Activated naive CD4-positive, alpha-beta T cell treated with anti-CD3 and anti-CD28 coated beads, Interleukin-2, amount 50 U/mL, for 24 hours (primary cell): ENCODE results near the gene PLA2G2E.

Experiments used
- H3K27ac Mint-ChIP-seq: one replicate; pipeline ENCODE4 v1.8.0; 2021; ENCODE audit warnings: mild to moderate bottlenecking, mixed read lengths
- H3K27me3 Mint-ChIP-seq: one replicate; pipeline ENCODE4 v1.8.0; 2021; ENCODE audit warnings: mixed read lengths
- H3K36me3 Mint-ChIP-seq: one replicate; pipeline ENCODE4 v1.8.0; 2021; ENCODE audit warnings: mixed read lengths
- H3K4me1 Mint-ChIP-seq: one replicate; pipeline ENCODE4 v1.8.0; 2021; ENCODE audit warnings: mixed read lengths
- H3K4me3 Mint-ChIP-seq: one replicate; pipeline ENCODE4 v1.8.0; 2021; ENCODE audit warnings: mild to moderate bottlenecking, mixed read lengths
- H3K9me3 Mint-ChIP-seq: one replicate; pipeline ENCODE4 v1.8.0; 2021; ENCODE audit warnings: mixed read lengths

The PLA2G2E gene

GRCh38 chr1:19923137-19923952 is at the start of gene PLA2G2E:
Gene PLA2G2E, minus strand, starts transcription at chr1:19923617. Its CDS starts 58 bp downstream, at chr1:19923559.
- Mint-ChIP-seq H3K27me3 (no peaks in the 10 kb centered on the region), H3K36me3 (no peaks in the 10 kb centered on the region), H3K4me1 (no peaks in the 10 kb centered on the region), H3K9me3 (no peaks in the 10 kb centered on the region), H3K27ac (no peak within 1 kb of the TSS), H3K4me3 (no peak within 1 kb of the TSS)

- Mint-ChIP-seq H3K27ac (no peak overlapping the region), H3K27me3 (peaks cover 14% of the 10 kb centered on the region), H3K4me1 (no peaks in the 10 kb centered on the region), H3K36me3 (no peaks in the 10 kb centered on the region), H3K4me3 (no peak overlapping the region), H3K9me3 (no peaks in the 10 kb centered on the region)
Observed at GRCh38 chr1:19971664-19972063, 48.2 kb upstream of the PLA2G2E start.

- Mint-ChIP-seq H3K4me3 (no peak overlapping the region), H3K27ac (no peak overlapping the region), H3K36me3 (no peaks in the 10 kb centered on the region), H3K9me3 (no peaks in the 10 kb centered on the region), H3K4me1 (no peaks in the 10 kb centered on the region), H3K27me3 (peaks cover 9% of the 10 kb centered on the region)
Observed at GRCh38 chr1:19969898-19970660, 46.7 kb upstream of the PLA2G2E start.

GRCh38 chr1:19967808-19968207 is 44.4 kb upstream of the PLA2G2E start:
- H3K36me3 Mint-ChIP-seq, result no peaks in the 10 kb centered on the region
- H3K4me3 Mint-ChIP-seq, result no peak overlapping the region
- no peak overlapping the region for H3K27ac Mint-ChIP-seq
- H3K4me1 Mint-ChIP-seq, result no peaks in the 10 kb centered on the region
- no peaks in the 10 kb centered on the region for H3K9me3 Mint-ChIP-seq
- peaks cover 15% of the 10 kb centered on the region for H3K27me3 Mint-ChIP-seq

- H3K36me3 Mint-ChIP-seq, result no peaks in the 10 kb centered on the region
- H3K27me3 Mint-ChIP-seq, result peaks cover 18% of the 10 kb centered on the region
- H3K4me3 Mint-ChIP-seq, result no peak overlapping the region
- no peak overlapping the region for H3K27ac Mint-ChIP-seq
- no peaks in the 10 kb centered on the region for H3K4me1 Mint-ChIP-seq
- H3K9me3 Mint-ChIP-seq, result no peaks in the 10 kb centered on the region
Observed at GRCh38 chr1:19964542-19964941, 41.1 kb upstream of the PLA2G2E start.

- no peak overlapping the region for H3K27ac Mint-ChIP-seq
- no peaks in the 10 kb centered on the region for H3K36me3 Mint-ChIP-seq
- H3K4me1 Mint-ChIP-seq, result no peaks in the 10 kb centered on the region
- H3K27me3 Mint-ChIP-seq, result peaks cover 18% of the 10 kb centered on the region
- no peaks in the 10 kb centered on the region for H3K9me3 Mint-ChIP-seq
- H3K4me3 Mint-ChIP-seq, result no peak overlapping the region
Observed at GRCh38 chr1:19963636-19964035, 40.2 kb upstream of the PLA2G2E start.

GRCh38 chr1:19960591-19960990 is 37.2 kb upstream of the PLA2G2E start:
- no peaks in the 10 kb centered on the region for H3K36me3 Mint-ChIP-seq
- peaks cover 19% of the 10 kb centered on the region for H3K27me3 Mint-ChIP-seq
- no peaks in the 10 kb centered on the region for H3K4me1 Mint-ChIP-seq
- H3K4me3 Mint-ChIP-seq, result no peak overlapping the region
- H3K27ac Mint-ChIP-seq, result no peak overlapping the region
- no peaks in the 10 kb centered on the region for H3K9me3 Mint-ChIP-seq

- Mint-ChIP-seq H3K4me1 (no peaks in the 10 kb centered on the region), H3K4me3 (no peak overlapping the region), H3K9me3 (no peaks in the 10 kb centered on the region), H3K36me3 (no peaks in the 10 kb centered on the region), H3K27me3 (peaks cover 21% of the 10 kb centered on the region), H3K27ac (no peak overlapping the region)
Observed at GRCh38 chr1:19957779-19958178, 34.4 kb upstream of the PLA2G2E start.

- H3K9me3 Mint-ChIP-seq, result no peaks in the 10 kb centered on the region
Observed at GRCh38 chr1:19955534-19956170, 32.2 kb upstream of the PLA2G2E start.

GRCh38 chr1:19954059-19954458 is 30.6 kb upstream of the PLA2G2E start:
- Mint-ChIP-seq H3K4me3 (no peak overlapping the region), H3K27me3 (peaks cover 16% of the 10 kb centered on the region)

More at GRCh38 chr1:19955534-19956170, 32.2 kb upstream of the PLA2G2E start:
- Mint-ChIP-seq H3K36me3 (no peaks in the 10 kb centered on the region), H3K4me3 (no peak overlapping the region), H3K27ac (no peak overlapping the region), H3K27me3 (peaks cover 14% of the 10 kb centered on the region), H3K4me1 (no peaks in the 10 kb centered on the region)

GRCh38 chr1:19949016-19949415 is 25.6 kb upstream of the PLA2G2E start:
- Mint-ChIP-seq H3K27ac (no peak overlapping the region), H3K36me3 (no peaks in the 10 kb centered on the region), H3K4me1 (no peaks in the 10 kb centered on the region), H3K27me3 (peaks cover 11% of the 10 kb centered on the region), H3K4me3 (no peak overlapping the region), H3K9me3 (no peaks in the 10 kb centered on the region)

More at GRCh38 chr1:19954059-19954458, 30.6 kb upstream of the PLA2G2E start:
- Mint-ChIP-seq H3K4me1 (no peaks in the 10 kb centered on the region), H3K36me3 (no peaks in the 10 kb centered on the region), H3K9me3 (no peaks in the 10 kb centered on the region), H3K27ac (no peak overlapping the region)

GRCh38 chr1:19946971-19947370 is 23.6 kb upstream of the PLA2G2E start:
- no peak overlapping the region for H3K27ac Mint-ChIP-seq
- H3K4me3 Mint-ChIP-seq, result no peak overlapping the region
- H3K4me1 Mint-ChIP-seq, result no peaks in the 10 kb centered on the region
- H3K9me3 Mint-ChIP-seq, result no peaks in the 10 kb centered on the region
- H3K27me3 Mint-ChIP-seq, result peaks cover 6% of the 10 kb centered on the region
- no peaks in the 10 kb centered on the region for H3K36me3 Mint-ChIP-seq

GRCh38 chr1:19946331-19946751 is 22.9 kb upstream of the PLA2G2E start:
- Mint-ChIP-seq H3K9me3 (no peaks in the 10 kb centered on the region), H3K27me3 (peaks cover 6% of the 10 kb centered on the region), H3K4me1 (no peaks in the 10 kb centered on the region), H3K36me3 (no peaks in the 10 kb centered on the region), H3K27ac (no peak overlapping the region), H3K4me3 (no peak overlapping the region)

GRCh38 chr1:19945914-19946313 is 22.5 kb upstream of the PLA2G2E start:
- H3K36me3 Mint-ChIP-seq, result no peaks in the 10 kb centered on the region
- H3K4me3 Mint-ChIP-seq, result no peak overlapping the region
- no peaks in the 10 kb centered on the region for H3K4me1 Mint-ChIP-seq
- H3K27ac Mint-ChIP-seq, result no peak overlapping the region
- no peaks in the 10 kb centered on the region for H3K9me3 Mint-ChIP-seq
- peaks cover 6% of the 10 kb centered on the region for H3K27me3 Mint-ChIP-seq

- H3K27me3 Mint-ChIP-seq, result no peaks in the 10 kb centered on the region
- no peak overlapping the region for H3K27ac Mint-ChIP-seq
- no peak overlapping the region for H3K4me3 Mint-ChIP-seq
- no peaks in the 10 kb centered on the region for H3K9me3 Mint-ChIP-seq
- no peaks in the 10 kb centered on the region for H3K4me1 Mint-ChIP-seq
- H3K36me3 Mint-ChIP-seq, result no peaks in the 10 kb centered on the region
Observed at GRCh38 chr1:19942657-19943056, 19.2 kb upstream of the PLA2G2E start.

GRCh38 chr1:19942088-19942487 is 18.7 kb upstream of the PLA2G2E start:
- H3K27ac Mint-ChIP-seq, result no peak overlapping the region
- no peaks in the 10 kb centered on the region for H3K9me3 Mint-ChIP-seq
- no peak overlapping the region for H3K4me3 Mint-ChIP-seq
- no peaks in the 10 kb centered on the region for H3K27me3 Mint-ChIP-seq
- no peaks in the 10 kb centered on the region for H3K36me3 Mint-ChIP-seq
- no peaks in the 10 kb centered on the region for H3K4me1 Mint-ChIP-seq
